ENCODE data around the gene CMKLR1. TPM values are rescaled to one million over a fixed set of nuclear protein-coding genes. Genes with fewer than 3 reads are reported as not detected.

The CMKLR1 gene
- total and polyA plus RNA-seq, 10 of the 15 experiments (the other 5 are each of a cell fraction or from before 2014, with no cell fraction given) = 13.8 to 52.3 (median 26.2) TPM

DNA sequence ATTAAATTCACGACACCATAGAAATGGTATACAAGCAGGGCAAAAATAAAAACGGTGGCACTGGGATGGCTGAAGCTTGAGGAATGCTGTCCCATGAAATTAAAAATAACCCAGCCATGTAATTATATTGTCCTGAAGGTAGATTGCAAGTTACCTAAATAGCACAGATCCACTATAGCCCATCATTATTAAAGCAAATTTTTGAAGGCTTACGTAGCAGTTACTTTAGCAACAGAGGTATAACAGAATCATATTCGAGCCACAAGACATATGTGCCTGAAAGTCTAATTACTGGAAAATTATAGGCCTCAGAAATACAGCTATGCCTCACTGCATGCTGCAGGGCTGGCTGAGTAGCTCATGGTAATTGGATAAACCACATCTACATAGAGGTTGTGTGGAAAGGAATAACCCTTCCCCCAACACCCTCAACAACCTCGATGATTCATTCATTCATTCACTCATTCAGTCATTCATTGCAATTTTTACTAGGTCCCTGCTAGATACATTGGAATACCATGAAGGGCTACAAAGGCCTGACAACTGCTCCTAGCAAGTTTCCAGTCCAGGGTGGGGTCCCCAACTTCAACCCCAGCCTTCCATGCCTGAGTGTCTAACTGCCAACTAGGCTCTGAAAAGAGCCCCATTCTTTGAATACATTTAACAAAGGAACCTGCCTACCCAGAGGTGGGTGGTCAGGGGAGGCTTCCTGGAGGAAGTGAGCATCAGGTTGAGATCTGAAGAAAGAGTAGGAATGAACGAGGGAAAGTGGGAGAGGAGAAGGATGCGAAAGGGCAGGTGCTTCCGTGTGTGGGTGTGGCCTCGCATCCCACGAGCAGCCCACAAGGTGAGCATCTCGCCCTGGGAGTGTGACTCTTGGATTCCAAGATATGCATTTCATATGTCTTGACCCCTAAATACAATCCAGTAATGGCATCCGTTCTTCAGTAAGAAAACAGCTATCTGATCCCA lies 18.0 kb upstream of the CMKLR1 start:
- ChIA-PET POLR2A (no interaction called here), SMC1A (ENCODE audit: uncharacterized antibody, unreplicated experiment) (interaction anchor here (1.0 to 3.0 kb wide), 7 partner anchors 14 to 123 kb away, joined by 3 to 11 read pairs (median 4); no protein-coding TSS in a partner anchor), RAD21 (ENCODE audit: unreplicated experiment) (interaction anchor here (1.1 to 4.4 kb wide), 3 partner anchors 11 to 42 kb away, joined by 3 to 47 read pairs (median 3); no protein-coding TSS in a partner anchor), CTCF (interaction anchor here (1.0 to 2.3 kb wide), 2 partner anchors 18 to 100 kb away, joined by 4 to 5 read pairs; partner anchors contain the start of gene CMKLR1)
- WGBS (ENCODE audit: insufficient coverage, insufficient replicate concordance, low lambda C conversion rate, missing lambda C conversion rate) = 40% methylated on average over 12 of the region's 12 CpGs
- intact Hi-C loops (cut with micrococcal nuclease; ENCODE audit: unreplicated experiment) = no loop called here
- Histone ChIP-seq H3K4me1 (ENCODE audit: control insufficient read depth, insufficient read depth, low read length) (peaks cover 27% of the 10 kb centered on the region), H3K9ac (ENCODE audit: control insufficient read depth, insufficient read depth, low read length) (no peak overlapping the region), H3K9me3 (replicated peaks; ENCODE audit: control insufficient read depth, insufficient read depth, low read length) (peaks cover 3% of the 10 kb centered on the region; the same call in 2 of the 3 replicates), H3K4me3 (no peak overlapping the region), H3K27ac (ENCODE audit: control insufficient read depth, insufficient read depth) (no peak overlapping the region), H3K79me2 (ENCODE audit: control insufficient read depth, insufficient read depth, low read length) (no peaks in the 10 kb centered on the region), H4K20me1 (ENCODE audit: control insufficient read depth, insufficient read depth) (no peaks in the 10 kb centered on the region), H3K27me3 (replicated peaks in 1 of 2; ENCODE audit: control insufficient read depth in 2 of 2, insufficient read depth in 2 of 2, low read length in 1 of 2) (no peaks in the 10 kb centered on the region), H2AFZ (ENCODE audit: control insufficient read depth, low read depth, low read length) (no peak overlapping the region), H3K36me3 (ENCODE audit: control insufficient read depth in 2 of 2, insufficient read depth in 2 of 2, low read length in 1 of 2) (no peaks in the 10 kb centered on the region), H3K4me2 (ENCODE audit: control insufficient read depth, insufficient read depth) (no peak overlapping the region)
- no peak for FAIRE-seq
- in situ Hi-C loops (cut with MboI) = no loop called here
- ATAC-seq = no peak
- no TSS peak for BruUV-seq (replicated peaks)
- no peak for DNase-seq (ENCODE audit: low read depth, low spot score)
- TF ChIP-seq E2F8 (IDR thresholded peaks at IDR 0.05; ENCODE audit: low read depth, partially characterized antibody) (no peak), ZNF24 (IDR thresholded peaks at IDR 0.05) (peak; percentile 94)
